Endothelial cell of umbilical vein (primary cell): ENCODE data around the gene SELP. TPM values are rescaled to one million over a fixed set of nuclear protein-coding genes. Genes with fewer than 3 reads are reported as not detected.

Experiments
- BruUV-seq: library from RNA; stranded (reverse); fragments of 400-500 nt; replicated peaks from 2 replicates; lab custom pipeline; 2021; lab: Mats Ljungman, UMichigan
- CTCF ChIA-PET: fragments of 300-600, 350-600 bp; sonication (Branson Sonifier 250); formaldehyde crosslinking; loops from one replicate; lab custom pipeline; 2021; ENCODE audit warnings: antibody characterized with exemption, inconsistent platforms; lab: Charles Lee
- POLR2A ChIA-PET: fragments of 300-600, 350-600 bp; sonication (Branson Sonifier 250); formaldehyde crosslinking; loops from one replicate; lab custom pipeline; 2021; ENCODE audit warnings: antibody characterized with exemption, inconsistent platforms; lab: Charles Lee
- DNase-seq: peaks from one replicate; pipeline ENCODE4 v3.0.0-alpha.2; 2011; ENCODE audit warnings: low read depth, low spot score
- FAIRE-seq: peaks from 2 replicates; lab custom pipeline; 2011; peaks lifted over from hg19 to GRCh38; lab: Jason Lieb, UNC
- H2AFZ ChIP-seq: 2 replicates; pipeline ENCODE4 v1.6.0; 2012; ENCODE audit warnings: low read depth, low read length, control low read depth, inconsistent platforms
- H3K27ac ChIP-seq: 2 replicates; pipeline ENCODE4 v1.5.1; 2011; ENCODE audit warnings: low read depth, mild to moderate bottlenecking, control low read depth, low read length, moderate library complexity; ENCODE audit not compliant: insufficient read depth
- H3K27me3 ChIP-seq, 2 experiments: 2 replicates each; pipeline versions ENCODE4 v1.6.0 to v1.6.1; 2011; ENCODE audit warnings: low read length in 2 of 2, mixed read lengths in 1 of 2; ENCODE audit not compliant: control insufficient read depth in 2 of 2, insufficient read depth in 2 of 2
- H3K36me3 ChIP-seq, 2 experiments: 2 replicates in 1 of 2; 3 replicates in 1 of 2; pipeline ENCODE4 v1.5.1; 2011; ENCODE audit warnings: low read length in 2 of 2, mild to moderate bottlenecking in 1 of 2, moderate library complexity in 1 of 2; ENCODE audit not compliant: control insufficient read depth in 2 of 2, insufficient read depth in 2 of 2; ENCODE audit errors: extremely low read depth in 1 of 2
- H3K4me1 ChIP-seq: 3 replicates; pipeline ENCODE4 v1.5.1; 2011; ENCODE audit warnings: mild to moderate bottlenecking, low read length; ENCODE audit not compliant: control insufficient read depth, insufficient read depth; ENCODE audit errors: extremely low read depth
- H3K4me2 ChIP-seq: 2 replicates; pipeline ENCODE4 v1.6.1; 2011; ENCODE audit warnings: low read length, control low read depth, mixed read lengths; ENCODE audit not compliant: insufficient read depth
- H3K4me3 ChIP-seq, 3 experiments: fragments of 200-600 bp in 1 of 3; sonication (generic), shearing (Covaris generic) in 1 of 3; replicated peaks in 1 of 3; 2 replicates each; pipeline ENCODE4 v1.5.1; 2011 to 2016; ENCODE audit warnings: control low read depth in 3 of 3, low read length in 3 of 3, mild to moderate bottlenecking in 2 of 3, inconsistent platforms in 1 of 3, low read depth in 1 of 3, moderate library complexity in 1 of 3; ENCODE audit not compliant: insufficient read depth in 1 of 3
- H3K79me2 ChIP-seq: 2 replicates; pipeline ENCODE4 v1.6.0; 2012; ENCODE audit warnings: low read length, inconsistent platforms; ENCODE audit not compliant: control insufficient read depth, insufficient read depth
- H3K9ac ChIP-seq: replicated peaks from 2 replicates; pipeline ENCODE3; 2011; ENCODE audit warnings: low read length, control low read depth; ENCODE audit not compliant: insufficient read depth; ENCODE audit errors: extremely low read depth
- H3K9me1 ChIP-seq: replicated peaks from 3 replicates; pipeline ENCODE4 v1.6.0; 2011; ENCODE audit warnings: mild to moderate bottlenecking, low read length; ENCODE audit not compliant: control insufficient read depth, insufficient read depth; ENCODE audit errors: extremely low read depth
- H3K9me3 ChIP-seq: replicated peaks from 2 replicates; pipeline ENCODE4 v1.5.1; 2012; ENCODE audit warnings: low read length, inconsistent platforms; ENCODE audit not compliant: control insufficient read depth, insufficient read depth
- H4K20me1 ChIP-seq: replicated peaks from 2 replicates; pipeline ENCODE3; 2011; ENCODE audit warnings: mild to moderate bottlenecking, low read length; ENCODE audit not compliant: control insufficient read depth, insufficient read depth; ENCODE audit errors: extremely low read depth
- EZH2 ChIP-seq: IDR thresholded peaks from 2 replicates; pipeline ENCODE4 v1.6.1; 2012; ENCODE audit warnings: borderline replicate concordance, low read depth, mild to moderate bottlenecking, moderate library complexity, low read length, inconsistent platforms; ENCODE audit not compliant: severe bottlenecking
- FOS ChIP-seq: IDR thresholded peaks from 2 replicates; pipeline ENCODE4 v1.6.1; 2011; ENCODE audit warnings: mild to moderate bottlenecking, low read length, moderate library complexity, borderline replicate concordance; ENCODE audit not compliant: insufficient read depth
- GATA2 ChIP-seq: IDR thresholded peaks from 2 replicates; pipeline ENCODE4 v1.7.0; 2011; ENCODE audit warnings: low read depth, mild to moderate bottlenecking, moderate library complexity, mixed read lengths, low read length; ENCODE audit not compliant: insufficient read length, insufficient read depth
- JUN ChIP-seq: IDR thresholded peaks from 2 replicates; pipeline ENCODE4 v1.6.1; 2011; ENCODE audit warnings: borderline replicate concordance, low read depth; ENCODE audit not compliant: insufficient read length, insufficient read depth
- MYC ChIP-seq: IDR thresholded peaks from one replicate; pipeline ENCODE4 v1.6.1; 2011; ENCODE audit warnings: mild to moderate bottlenecking, low read depth, low read length
- POLR2A ChIP-seq: IDR thresholded peaks from 2 replicates; pipeline ENCODE4 v1.6.1; 2012; ENCODE audit warnings: low read depth, mild to moderate bottlenecking, control low read depth, low read length
- POLR2AphosphoS5 ChIP-seq: IDR thresholded peaks from 2 replicates; pipeline ENCODE4 v1.6.1; 2012; ENCODE audit warnings: low read depth, mild to moderate bottlenecking, control low read depth, low read length, moderate library complexity; ENCODE audit not compliant: insufficient read depth
- dilution Hi-C: fragments of 300-500 bp; cut with MboI; formaldehyde crosslinking; loops from one replicate; pipeline ENCODE4 v1.15.0; 2019; ENCODE audit warnings: low sequenced_read_pairs; ENCODE audit not compliant: extremely low pct_ligation_motif_present
- intact Hi-C: fragments of 100-400 bp; cut with micrococcal nuclease; formaldehyde crosslinking; loops from one replicate; pipeline ENCODE4 v1.10.0; 2022
- polyA plus RNA-seq, 4 experiments: library from polyadenylated mRNA; depleted of rRNA in 3 of 4; stranded (reverse) in 3 of 4; unstranded in 1 of 4; fragments of >200 nt; gene quantifications; 2 replicates each; pipeline versions ENCODE4 v1.2.1 to v1.2.3, GENCODE V29; 2011 to 2012; ENCODE audit warnings: missing spikeins in 1 of 4
- total RNA-seq: library from RNA; stranded (reverse); gene quantifications from 2 replicates; pipeline ENCODE4 v1.2.3, GENCODE V29; 2021
- TF ChIP-seq, protein P1 (sequence below), 2 donors: IDR thresholded peaks; 1 replicate in 1 of 2; 2 replicates in 1 of 2; pipeline ENCODE4 v1.5.1; 2011; ENCODE audit warnings: low read length in 2 of 2, mild to moderate bottlenecking in 2 of 2, moderate library complexity in 2 of 2, control low read depth in 1 of 2, inconsistent platforms in 1 of 2, low read depth in 1 of 2; ENCODE audit not compliant: insufficient read depth in 1 of 2; ENCODE audit errors: extremely low read depth in 1 of 2
- TF ChIP-seq, protein P2 (sequence below): IDR thresholded peaks from 2 replicates; pipeline ENCODE4 v1.6.1; 2011; ENCODE audit not compliant: insufficient read depth, insufficient read length

SELP gene
- total and polyA plus RNA-seq, 2 donors (not counting 3 experiments of a cell fraction or from before 2014, with no cell fraction given) = 1.3 to 1.6 TPM

DNA sequence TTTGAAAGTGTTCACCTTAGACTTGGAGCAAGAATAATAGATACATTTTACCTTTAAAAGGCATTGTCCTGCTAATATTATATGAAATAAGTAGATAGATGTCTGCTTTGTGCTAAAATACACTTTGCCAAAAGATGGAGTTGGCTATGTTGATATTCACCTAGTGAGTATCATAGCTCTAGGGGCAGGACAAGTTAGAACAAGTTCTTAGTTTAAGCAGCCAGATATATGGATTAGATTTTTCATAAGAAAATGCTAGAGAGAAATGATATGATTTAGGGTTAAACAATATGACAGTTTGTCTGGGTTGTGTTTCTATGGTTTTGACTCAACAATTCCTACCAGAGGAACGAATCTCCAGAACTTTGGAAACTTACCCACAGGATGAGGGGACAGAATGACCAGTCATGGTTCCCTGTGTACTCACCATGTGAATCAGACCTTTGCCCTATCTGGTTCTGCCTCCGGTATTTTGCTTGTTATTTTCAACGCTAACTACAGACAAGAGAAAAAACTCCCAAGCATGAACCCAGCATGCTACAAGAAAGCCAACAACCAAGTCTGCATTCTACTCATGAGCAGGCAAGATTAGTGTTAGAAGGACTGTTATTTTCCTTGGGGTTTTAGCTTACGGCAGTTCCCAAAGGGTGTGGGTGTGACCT, 45.3 kb downstream of the SELP start:
- TF ChIP-seq JUN (no peak), GATA2 (no peak), EZH2 (no peak), POLR2AphosphoS5 (no peak), POLR2A (no peak), MYC (no peak), FOS (no peak)
- TF ChIP-seq, protein P1, sequence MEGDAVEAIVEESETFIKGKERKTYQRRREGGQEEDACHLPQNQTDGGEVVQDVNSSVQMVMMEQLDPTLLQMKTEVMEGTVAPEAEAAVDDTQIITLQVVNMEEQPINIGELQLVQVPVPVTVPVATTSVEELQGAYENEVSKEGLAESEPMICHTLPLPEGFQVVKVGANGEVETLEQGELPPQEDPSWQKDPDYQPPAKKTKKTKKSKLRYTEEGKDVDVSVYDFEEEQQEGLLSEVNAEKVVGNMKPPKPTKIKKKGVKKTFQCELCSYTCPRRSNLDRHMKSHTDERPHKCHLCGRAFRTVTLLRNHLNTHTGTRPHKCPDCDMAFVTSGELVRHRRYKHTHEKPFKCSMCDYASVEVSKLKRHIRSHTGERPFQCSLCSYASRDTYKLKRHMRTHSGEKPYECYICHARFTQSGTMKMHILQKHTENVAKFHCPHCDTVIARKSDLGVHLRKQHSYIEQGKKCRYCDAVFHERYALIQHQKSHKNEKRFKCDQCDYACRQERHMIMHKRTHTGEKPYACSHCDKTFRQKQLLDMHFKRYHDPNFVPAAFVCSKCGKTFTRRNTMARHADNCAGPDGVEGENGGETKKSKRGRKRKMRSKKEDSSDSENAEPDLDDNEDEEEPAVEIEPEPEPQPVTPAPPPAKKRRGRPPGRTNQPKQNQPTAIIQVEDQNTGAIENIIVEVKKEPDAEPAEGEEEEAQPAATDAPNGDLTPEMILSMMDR (IDR thresholded peaks at IDR 0.05; ENCODE audit: extremely low read depth in 1 of 2, insufficient read depth in 1 of 2, low read depth in 1 of 2, low read length in 2 of 2) = no peak
- TF ChIP-seq, protein P2, sequence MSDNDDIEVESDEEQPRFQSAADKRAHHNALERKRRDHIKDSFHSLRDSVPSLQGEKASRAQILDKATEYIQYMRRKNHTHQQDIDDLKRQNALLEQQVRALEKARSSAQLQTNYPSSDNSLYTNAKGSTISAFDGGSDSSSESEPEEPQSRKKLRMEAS = no peak
- no peak overlapping the region for H2AFZ ChIP-seq
- H3K27me3 ChIP-seq = peaks cover 3 to 4% of the 10 kb centered on the region in 2 experiments
- no peak overlapping the region for H3K27ac ChIP-seq
- no peak overlapping the region for H3K4me3 ChIP-seq
- no peaks in the 10 kb centered on the region for H4K20me1 ChIP-seq
- H3K4me2 ChIP-seq = no peak overlapping the region
- BruUV-seq = no TSS peak
- H3K9me3 ChIP-seq = no peaks in the 10 kb centered on the region
- CTCF ChIA-PET = interaction anchor here (1.0 kb wide), 1 partner anchor 127 kb away, joined by 4 read pairs; no protein-coding TSS in a partner anchor
- dilution Hi-C loops = no loop called here
- FAIRE-seq (no peak), DNase-seq (no peak)
- POLR2A ChIA-PET = no interaction called here
- H3K9ac ChIP-seq = no peak overlapping the region
- H3K36me3 ChIP-seq = no peaks in the 10 kb centered on the region
- intact Hi-C loops = no loop called here
- no peaks in the 10 kb centered on the region for H3K79me2 ChIP-seq
- H3K4me1 ChIP-seq = no peaks in the 10 kb centered on the region
- H3K9me1 ChIP-seq = no peaks in the 10 kb centered on the region
